ENCODE data around the gene CCDC81.

- TF ChIP-seq CTCF (conservative IDR thresholded peaks at IDR 0.05 in 1 of 2, IDR thresholded peaks at IDR 0.05 in 1 of 2; ENCODE audit: low read depth in 1 of 2, low read length in 2 of 2): no peak
- TF ChIP-seq EZH2 (IDR thresholded peaks at IDR 0.05; ENCODE audit: low read length, missing control alignments): no peak
Observed at GRCh38 chr11:86397351-86397750, 22.7 kb downstream of the CCDC81 start.
